Muscle layer of duodenum (tissue), 2 donors: ENCODE data around the gene THAP9.

ENCODE experiments used
- H3K27ac ChIP-seq: one replicate; pipeline ENCODE4 v1.7.0; 2013; ENCODE audit warnings: mild to moderate bottlenecking, low read length
- H3K27me3 ChIP-seq: one replicate; pipeline ENCODE4 v1.7.0; 2013; ENCODE audit warnings: low read depth, mild to moderate bottlenecking, control low read depth, low read length
- H3K36me3 ChIP-seq, 2 donors: one replicate each; pipeline ENCODE4 v1.7.0; 2013; ENCODE audit warnings: low read length in 2 of 2, control low read depth in 1 of 2, mild to moderate bottlenecking in 1 of 2; ENCODE audit not compliant: insufficient read depth in 2 of 2, control insufficient read depth in 1 of 2
- H3K4me1 ChIP-seq, 2 donors: one replicate each; pipeline ENCODE4 v1.7.0; 2013; ENCODE audit warnings: low read length in 2 of 2, mild to moderate bottlenecking in 2 of 2, control low read depth in 1 of 2, moderate library complexity in 1 of 2; ENCODE audit not compliant: insufficient read depth in 2 of 2, control insufficient read depth in 1 of 2
- H3K4me3 ChIP-seq, 2 donors: one replicate each; pipeline ENCODE4 v1.7.0; 2013; ENCODE audit warnings: low read length in 2 of 2, low read depth in 1 of 2, mild to moderate bottlenecking in 1 of 2
- H3K9me3 ChIP-seq, 2 donors: one replicate each; pipeline ENCODE4 v1.7.0; 2013; ENCODE audit warnings: low read length in 2 of 2, control low read depth in 1 of 2, mild to moderate bottlenecking in 1 of 2; ENCODE audit not compliant: control insufficient read depth in 1 of 2
- donor health status: healthy.

THAP9 gene

DNA sequence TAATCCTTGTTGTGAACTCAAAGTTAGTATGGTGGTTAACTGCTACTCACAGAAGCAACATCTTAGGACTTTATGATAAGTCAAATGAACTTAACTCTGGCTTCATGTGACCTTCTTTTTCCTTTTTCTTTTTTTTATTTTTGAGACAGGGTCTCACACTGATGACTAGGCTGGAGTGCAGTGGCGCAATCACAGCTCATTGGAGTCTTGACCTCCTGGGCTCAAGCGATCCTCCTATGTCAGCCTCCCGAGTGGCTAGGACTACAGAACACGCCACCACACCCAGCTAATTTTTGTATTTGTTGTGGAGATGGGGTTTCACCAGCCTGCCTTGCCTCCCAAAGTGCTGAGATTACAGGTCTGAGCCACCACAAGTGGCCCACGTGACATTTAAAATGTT is 32.0 kb upstream of the THAP9 start:
- peaks cover 36 to 49% of the 10 kb centered on the region in 2 donors for H3K36me3 ChIP-seq
- no peaks in the 10 kb centered on the region for H3K4me1 ChIP-seq
- H3K27ac ChIP-seq = no peak overlapping the region
- H3K9me3 ChIP-seq = no peaks in the 10 kb centered on the region
- no peak overlapping the region for H3K4me3 ChIP-seq
- no peaks in the 10 kb centered on the region for H3K27me3 ChIP-seq

DNA sequence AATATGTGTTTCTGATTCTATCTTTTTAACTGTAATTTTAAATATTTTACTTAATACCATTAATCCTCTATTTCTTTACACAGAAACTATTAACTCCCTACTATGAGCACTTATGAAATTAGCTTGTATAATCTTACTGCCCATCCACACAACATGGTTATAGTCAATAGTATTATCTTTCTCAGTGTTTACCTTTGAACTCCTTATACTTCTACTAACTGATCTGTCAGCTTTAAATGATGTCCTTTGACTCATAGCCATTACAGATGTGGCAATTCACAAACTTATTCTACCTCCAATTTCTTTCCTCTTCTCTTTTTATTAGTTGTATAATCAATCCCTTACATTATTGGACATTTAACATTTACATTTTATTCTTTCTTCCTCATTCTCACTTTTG is 15.1 kb upstream of the THAP9 start:
- H3K36me3 ChIP-seq = peaks cover 0 to 8% of the 10 kb centered on the region in 2 donors
- H3K4me1 ChIP-seq = peaks cover 0 to 43% of the 10 kb centered on the region in 2 donors
- H3K9me3 ChIP-seq = no peaks in the 10 kb centered on the region
- no peaks in the 10 kb centered on the region for H3K27me3 ChIP-seq
- H3K4me3 ChIP-seq = no peak overlapping the region
- no peak overlapping the region for H3K27ac ChIP-seq

DNA sequence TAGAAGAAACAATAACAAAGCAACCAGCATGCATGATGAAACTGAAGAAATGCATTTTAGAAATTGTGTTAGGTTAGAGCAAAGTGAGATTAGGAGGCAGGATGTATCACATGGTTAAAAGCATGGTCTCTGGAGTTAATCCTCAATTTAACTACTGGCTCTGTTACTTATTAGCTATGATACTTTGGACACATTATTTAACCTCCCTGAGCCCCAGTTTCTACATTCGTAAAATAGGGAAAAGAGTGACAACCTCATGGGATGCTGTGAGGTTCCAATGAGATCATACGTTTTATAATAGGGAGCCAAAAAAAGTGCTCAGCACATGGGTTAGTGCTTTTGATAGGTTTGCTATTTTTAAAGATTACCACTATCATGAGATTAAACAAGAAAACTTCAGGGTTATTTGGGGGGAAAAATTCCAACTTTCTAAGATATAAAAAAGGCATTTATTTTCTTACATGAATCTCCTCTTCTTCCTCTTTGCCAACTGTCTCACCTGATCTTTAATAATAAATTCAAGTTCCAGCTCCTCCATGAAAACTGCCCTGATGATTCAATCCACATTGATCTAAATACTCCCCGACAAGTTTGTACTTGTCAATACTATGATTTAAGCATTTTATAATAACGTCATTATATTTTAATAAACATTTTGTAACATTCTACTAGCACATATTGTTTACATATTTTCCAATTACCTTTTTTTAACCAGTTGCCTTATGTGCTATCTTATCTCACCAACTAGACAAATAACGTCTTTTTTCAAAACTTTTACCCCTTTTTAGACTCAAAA is 14.2 kb upstream of the THAP9 start:
- H3K4me3 ChIP-seq = no peak overlapping the region
- H3K27me3 ChIP-seq = no peaks in the 10 kb centered on the region
- H3K4me1 ChIP-seq = peaks cover 0 to 39% of the 10 kb centered on the region in 2 donors
- no peaks in the 10 kb centered on the region for H3K9me3 ChIP-seq
- no peak overlapping the region for H3K27ac ChIP-seq
- peaks cover 0 to 14% of the 10 kb centered on the region in 2 donors for H3K36me3 ChIP-seq

DNA sequence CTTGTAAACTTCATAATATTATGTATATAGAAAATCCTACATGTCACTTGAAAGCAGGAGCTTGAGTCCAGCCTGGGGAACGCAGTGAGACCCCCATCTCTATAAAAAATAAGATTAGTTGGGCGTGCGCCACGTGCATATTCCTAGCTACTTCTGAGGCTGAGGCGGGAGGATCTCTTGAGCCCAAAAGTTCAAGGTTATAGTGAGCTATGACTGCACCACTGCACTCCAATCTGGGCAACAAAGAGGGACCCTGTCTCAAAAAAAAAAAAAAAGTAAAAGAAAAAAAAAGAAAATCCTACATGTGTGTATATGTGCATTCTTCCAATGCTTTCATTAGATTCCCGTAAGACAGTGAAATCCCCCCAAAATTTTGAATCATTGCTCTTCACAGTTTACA is 11.2 kb upstream of the THAP9 start:
- H3K27ac ChIP-seq = no peak overlapping the region
- no peaks in the 10 kb centered on the region for H3K9me3 ChIP-seq
- peaks cover 6 to 25% of the 10 kb centered on the region in 2 donors for H3K36me3 ChIP-seq
- H3K27me3 ChIP-seq = no peaks in the 10 kb centered on the region
- H3K4me1 ChIP-seq = peaks cover 0 to 39% of the 10 kb centered on the region in 2 donors
- H3K4me3 ChIP-seq = peak overlapping the region; percentile 90 to 98

DNA sequence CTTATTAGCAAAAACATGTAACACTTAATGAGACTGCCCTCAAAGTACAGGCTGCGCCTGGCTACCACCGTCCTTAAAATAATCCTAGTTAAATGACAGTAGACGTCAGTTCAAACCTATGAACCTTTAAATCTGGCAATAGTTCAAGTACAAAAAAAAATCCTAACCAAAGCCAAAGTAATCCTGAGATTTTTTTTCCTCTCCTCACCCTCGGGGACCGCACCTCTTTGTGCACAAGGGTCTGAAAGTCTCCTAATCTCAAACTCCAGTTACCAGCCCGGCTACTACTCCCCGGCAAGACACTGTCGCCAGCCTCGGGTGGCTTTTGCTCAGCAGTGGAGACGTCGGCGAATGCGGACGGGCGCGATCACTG is 10.0 kb upstream of the THAP9 start:
- Histone ChIP-seq H3K4me3 (peak overlapping the region; percentile 90 to 98), H3K4me1 (peaks cover 0 to 33% of the 10 kb centered on the region in 2 donors), H3K9me3 (no peaks in the 10 kb centered on the region), H3K27me3 (no peaks in the 10 kb centered on the region), H3K36me3 (peaks cover 10 to 28% of the 10 kb centered on the region in 2 donors), H3K27ac (peak overlapping the region; percentile 99)

DNA sequence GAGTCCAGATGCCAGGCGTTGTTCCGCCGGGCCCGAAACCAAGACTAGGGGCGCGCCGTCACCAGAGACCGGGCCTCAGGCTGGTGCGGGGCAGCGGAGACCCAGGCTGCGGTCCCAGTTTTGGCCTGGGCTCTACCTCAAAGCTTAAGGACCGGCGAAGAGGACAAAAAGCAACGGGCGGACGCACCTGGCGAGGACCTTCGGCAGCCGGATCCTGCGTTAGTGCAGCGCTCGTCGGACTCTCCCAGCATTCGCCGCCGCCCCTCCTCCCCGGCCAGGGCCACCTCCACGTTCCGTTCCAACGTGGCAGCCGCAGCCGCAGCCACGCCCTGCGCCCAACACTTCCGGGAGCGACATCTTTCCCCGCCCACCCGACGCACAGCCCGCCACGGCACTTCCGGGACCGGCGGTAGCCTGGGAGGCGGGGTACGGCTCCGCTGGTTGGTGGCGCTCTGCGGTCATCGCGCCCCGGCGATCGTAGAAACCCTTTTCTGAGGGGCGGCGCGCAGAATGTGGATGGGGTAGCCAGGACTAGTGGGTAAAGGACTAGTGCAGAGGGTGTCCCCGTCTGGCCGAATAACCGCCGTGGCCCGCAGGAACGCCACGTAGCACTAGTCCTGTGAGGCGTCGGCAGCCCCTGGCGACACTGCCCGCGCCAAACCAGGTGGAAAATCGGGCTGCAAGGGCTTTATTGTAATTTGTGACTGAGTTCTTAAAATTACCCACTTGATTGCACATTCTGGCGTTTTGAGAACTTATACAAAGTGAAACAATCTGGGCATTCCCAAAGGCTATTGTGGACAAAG is 9.4 kb upstream of the THAP9 start, which contains the start of gene SEC31A:
Gene SEC31A (minus strand): TSS at position 253 of the 806 bp plus-strand sequence. CDS start 9,217 bp downstream, outside the sequence.
- Histone ChIP-seq H3K4me3 (peak within 1 kb of the TSS; percentile 90 to 98), H3K27ac (peak within 1 kb of the TSS; percentile 99), H3K4me1 (peaks cover 0 to 27% of the 10 kb centered on the region in 2 donors), H3K27me3 (no peaks in the 10 kb centered on the region), H3K36me3 (peaks cover 10 to 28% of the 10 kb centered on the region in 2 donors), H3K9me3 (no peaks in the 10 kb centered on the region)

DNA sequence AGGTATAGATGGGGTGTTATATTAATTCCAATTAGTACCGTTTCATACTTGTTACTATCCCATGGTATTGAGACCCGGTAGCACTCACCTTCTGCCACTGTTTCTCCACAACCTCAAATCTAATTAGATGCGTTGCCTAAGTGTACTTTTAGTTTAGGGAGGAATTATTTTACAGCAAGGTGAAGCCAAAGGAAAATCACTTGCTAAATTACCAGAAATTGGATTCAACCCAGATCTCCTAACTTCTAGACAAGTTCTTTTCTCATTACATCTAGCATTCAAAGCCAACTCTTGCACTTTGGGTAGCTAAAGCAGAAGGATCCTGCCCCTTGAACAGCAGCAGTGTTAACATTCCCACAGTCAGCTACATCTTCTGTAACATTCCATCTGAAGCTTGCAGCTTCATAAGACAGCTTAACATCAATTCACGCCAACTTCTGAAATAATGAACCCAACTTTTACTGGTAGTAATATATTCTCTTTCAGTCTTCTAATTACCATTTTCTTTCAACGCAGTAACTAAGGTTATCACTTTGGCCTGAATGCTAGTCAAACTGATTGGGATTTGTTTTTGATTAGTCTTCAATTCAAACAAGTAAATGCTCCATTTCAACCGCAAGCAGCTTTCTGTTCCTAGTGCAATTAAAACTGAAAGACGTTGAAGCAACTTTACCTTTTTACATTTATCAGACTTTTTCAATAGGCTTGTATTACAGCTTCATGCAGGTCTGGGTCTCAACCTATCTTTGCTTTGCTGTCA is 8.6 kb upstream of the THAP9 start:
- peaks cover 10 to 33% of the 10 kb centered on the region in 2 donors for H3K36me3 ChIP-seq
- H3K4me1 ChIP-seq = peaks cover under 1 to 20% of the 10 kb centered on the region in 2 donors
- H3K27ac ChIP-seq = peak overlapping the region; percentile 95
- H3K9me3 ChIP-seq = no peaks in the 10 kb centered on the region
- no peaks in the 10 kb centered on the region for H3K27me3 ChIP-seq
- H3K4me3 ChIP-seq = peak overlapping the region; percentile 90 to 98

DNA sequence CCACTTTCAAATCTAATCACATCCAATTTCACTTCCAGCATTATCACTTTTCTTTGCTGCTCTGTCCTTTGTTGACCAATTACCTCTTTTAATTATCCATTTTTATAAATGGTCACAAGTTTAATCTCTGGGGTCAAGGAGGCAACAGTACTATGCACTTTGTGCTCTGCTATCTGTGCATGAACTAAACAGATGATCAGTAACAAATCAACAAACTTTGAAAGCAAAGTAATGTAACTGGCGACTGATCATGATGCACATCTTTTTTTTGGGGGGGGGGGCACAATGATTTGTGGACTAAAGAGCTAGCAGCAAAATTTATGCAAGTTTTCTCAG is 8.1 kb upstream of the THAP9 start:
- H3K4me3 ChIP-seq = no peak overlapping the region
- H3K27me3 ChIP-seq = no peaks in the 10 kb centered on the region
- H3K4me1 ChIP-seq = peaks cover 4 to 20% of the 10 kb centered on the region in 2 donors
- H3K36me3 ChIP-seq = peaks cover 10 to 35% of the 10 kb centered on the region in 2 donors
- no peak overlapping the region for H3K27ac ChIP-seq
- H3K9me3 ChIP-seq = no peaks in the 10 kb centered on the region

DNA sequence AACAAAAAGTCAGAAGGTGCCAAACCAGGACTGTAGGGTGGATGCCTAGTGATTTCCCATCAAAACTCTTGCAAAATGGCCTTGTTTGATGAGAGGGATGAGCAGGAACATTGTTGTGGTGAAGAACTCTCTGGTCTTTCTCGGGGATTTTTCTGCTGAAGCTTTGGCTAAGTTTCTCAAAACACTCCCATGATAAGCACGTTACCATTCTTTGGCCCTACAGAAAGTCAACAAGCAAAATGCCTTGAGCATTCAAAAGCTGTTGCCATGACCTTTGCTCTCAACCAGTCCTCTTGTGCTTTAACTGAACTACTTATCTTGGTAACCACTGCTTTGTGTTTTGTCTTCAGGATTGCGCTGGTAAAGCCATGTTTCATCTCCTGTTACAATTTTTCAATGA is 6.6 kb upstream of the THAP9 start:
- no peak overlapping the region for H3K4me3 ChIP-seq
- peaks cover 10 to 35% of the 10 kb centered on the region in 2 donors for H3K36me3 ChIP-seq
- no peak overlapping the region for H3K27ac ChIP-seq
- peaks cover 9 to 29% of the 10 kb centered on the region in 2 donors for H3K4me1 ChIP-seq
- no peaks in the 10 kb centered on the region for H3K27me3 ChIP-seq
- no peaks in the 10 kb centered on the region for H3K9me3 ChIP-seq

DNA sequence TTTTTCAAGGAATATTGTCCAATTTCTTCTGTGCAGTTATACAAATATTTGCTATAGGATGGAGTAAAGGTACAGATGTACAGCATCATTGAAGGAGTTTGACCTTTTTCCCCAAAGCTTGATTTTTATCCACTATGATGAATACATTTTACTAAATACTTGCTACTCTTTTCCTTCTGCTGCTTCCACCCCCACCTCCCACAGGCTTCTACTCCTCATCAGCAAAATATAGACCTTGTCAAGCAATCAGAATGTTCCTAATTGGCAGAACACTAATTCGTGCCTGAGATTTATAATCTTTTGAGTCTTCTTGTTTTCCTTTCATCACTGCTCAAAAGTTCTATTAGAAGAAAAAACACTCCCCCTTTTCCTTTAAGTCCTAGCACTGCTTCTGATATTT is 3.8 kb upstream of the THAP9 start:
- no peak overlapping the region for H3K4me3 ChIP-seq
- peaks cover 13 to 30% of the 10 kb centered on the region in 2 donors for H3K4me1 ChIP-seq
- peaks cover 10 to 33% of the 10 kb centered on the region in 2 donors for H3K36me3 ChIP-seq
- no peaks in the 10 kb centered on the region for H3K9me3 ChIP-seq
- no peaks in the 10 kb centered on the region for H3K27me3 ChIP-seq
- H3K27ac ChIP-seq = no peak overlapping the region
